HFFc6 (cell line): ENCODE measurements around the gene ZNF217. TPM values are rescaled to one million over a fixed set of nuclear protein-coding genes. Genes with fewer than 3 reads are reported as not detected.
"Not testable (repeated sequence)": the region's sequence is repeated elsewhere in the genome, so short reads cannot be mapped to it uniquely, and the experiment has no call there.

Experiments used
- DNase-seq: peaks from one replicate; pipeline ENCODE4 v3.0.0-alpha.2; 2018
- H3K27ac Mint-ChIP-seq: 2 replicates; pipeline ENCODE4 v1.8.0; 2020; ENCODE audit warnings: mild to moderate bottlenecking, mixed read lengths
- H3K27me3 Mint-ChIP-seq: 2 replicates; pipeline ENCODE4 v1.8.0; 2021; ENCODE audit warnings: mild to moderate bottlenecking, moderate library complexity, mixed read lengths; ENCODE audit not compliant: insufficient read depth
- H3K36me3 Mint-ChIP-seq: 2 replicates; pipeline ENCODE4 v1.8.0; 2021; ENCODE audit warnings: low read depth, mixed read lengths
- H3K4me1 Mint-ChIP-seq: 2 replicates; pipeline ENCODE4 v1.8.0; 2020; ENCODE audit warnings: low read depth, mixed read lengths
- H3K4me3 Mint-ChIP-seq: 2 replicates; pipeline ENCODE4 v1.8.0; 2020; ENCODE audit warnings: mild to moderate bottlenecking, moderate library complexity, mixed read lengths
- H3K9me3 Mint-ChIP-seq: 2 replicates; pipeline ENCODE4 v1.8.0; 2020; ENCODE audit warnings: mild to moderate bottlenecking, mixed read lengths
- total RNA-seq, 6 experiments: library from RNA; stranded (reverse); fragmentation: NEBNext Ultra II Directional; extraction: Animal tissue kit (Norgen Biotek cat#: 25700); gene quantifications; 2 replicates in 1 of 6; 3 replicates in 5 of 6; pipeline ENCODE4 v1.2.3, GENCODE V29; 2021
- TF ChIP-seq, protein P1 (sequence below): fragments of 200-600 bp; sonication (generic); IDR thresholded peaks from 2 replicates; pipeline ENCODE4 v1.5.0; 2021; ENCODE audit warnings: antibody characterized with exemption, mild to moderate bottlenecking

ZNF217 gene
- total RNA-seq, 6 experiments from 2014 or later: 38.5 to 42.9 (median 40.1) TPM

- TF ChIP-seq, protein P1, sequence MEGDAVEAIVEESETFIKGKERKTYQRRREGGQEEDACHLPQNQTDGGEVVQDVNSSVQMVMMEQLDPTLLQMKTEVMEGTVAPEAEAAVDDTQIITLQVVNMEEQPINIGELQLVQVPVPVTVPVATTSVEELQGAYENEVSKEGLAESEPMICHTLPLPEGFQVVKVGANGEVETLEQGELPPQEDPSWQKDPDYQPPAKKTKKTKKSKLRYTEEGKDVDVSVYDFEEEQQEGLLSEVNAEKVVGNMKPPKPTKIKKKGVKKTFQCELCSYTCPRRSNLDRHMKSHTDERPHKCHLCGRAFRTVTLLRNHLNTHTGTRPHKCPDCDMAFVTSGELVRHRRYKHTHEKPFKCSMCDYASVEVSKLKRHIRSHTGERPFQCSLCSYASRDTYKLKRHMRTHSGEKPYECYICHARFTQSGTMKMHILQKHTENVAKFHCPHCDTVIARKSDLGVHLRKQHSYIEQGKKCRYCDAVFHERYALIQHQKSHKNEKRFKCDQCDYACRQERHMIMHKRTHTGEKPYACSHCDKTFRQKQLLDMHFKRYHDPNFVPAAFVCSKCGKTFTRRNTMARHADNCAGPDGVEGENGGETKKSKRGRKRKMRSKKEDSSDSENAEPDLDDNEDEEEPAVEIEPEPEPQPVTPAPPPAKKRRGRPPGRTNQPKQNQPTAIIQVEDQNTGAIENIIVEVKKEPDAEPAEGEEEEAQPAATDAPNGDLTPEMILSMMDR: no peak
- no peaks in the 10 kb centered on the region for H3K9me3 Mint-ChIP-seq
- H3K27ac Mint-ChIP-seq: no peak overlapping the region
- DNase-seq: no peak
- peaks cover 8% of the 10 kb centered on the region for H3K4me1 Mint-ChIP-seq
- no peak overlapping the region for H3K4me3 Mint-ChIP-seq
- H3K36me3 Mint-ChIP-seq: no peaks in the 10 kb centered on the region
- no peaks in the 10 kb centered on the region; the same call in 1 of the 2 replicates for H3K27me3 Mint-ChIP-seq
These were observed 43.1 kb downstream of the ZNF217 start for GRCh38 chr20:53550280-53551187.

- Mint-ChIP-seq H3K27me3 (no peaks in the 10 kb centered on the region; the same call in 1 of the 2 replicates), H3K4me1 (peaks cover 8% of the 10 kb centered on the region), H3K4me3 (no peak overlapping the region), H3K9me3 (no peaks in the 10 kb centered on the region), H3K36me3 (no peaks in the 10 kb centered on the region), H3K27ac (no peak overlapping the region)
- DNase-seq: peak; percentile 68
- TF ChIP-seq, protein P1: peak; percentile 84
These were observed 45.9 kb downstream of the ZNF217 start for GRCh38 chr20:53547664-53548239.

- Mint-ChIP-seq H3K4me1 (no peaks in the 10 kb centered on the region), H3K27ac (no peak overlapping the region), H3K9me3 (no peaks in the 10 kb centered on the region), H3K36me3 (no peaks in the 10 kb centered on the region), H3K27me3 (peaks cover 9% of the 10 kb centered on the region), H3K4me3 (no peak overlapping the region)
- TF ChIP-seq, protein P1: no peak
- DNase-seq: no peak
These were observed 54.1 kb downstream of the ZNF217 start for GRCh38 chr20:53539516-53539915.

GRCh38 chr20:53536382-53536781 lies 57.3 kb downstream of the ZNF217 start:
- not testable (repeated sequence) for H3K36me3 Mint-ChIP-seq, H3K27ac Mint-ChIP-seq, DNase-seq, H3K9me3 Mint-ChIP-seq, H3K4me1 Mint-ChIP-seq, H3K4me3 Mint-ChIP-seq
- H3K27me3 Mint-ChIP-seq: peaks cover 15% of the 10 kb centered on the region

DNA sequence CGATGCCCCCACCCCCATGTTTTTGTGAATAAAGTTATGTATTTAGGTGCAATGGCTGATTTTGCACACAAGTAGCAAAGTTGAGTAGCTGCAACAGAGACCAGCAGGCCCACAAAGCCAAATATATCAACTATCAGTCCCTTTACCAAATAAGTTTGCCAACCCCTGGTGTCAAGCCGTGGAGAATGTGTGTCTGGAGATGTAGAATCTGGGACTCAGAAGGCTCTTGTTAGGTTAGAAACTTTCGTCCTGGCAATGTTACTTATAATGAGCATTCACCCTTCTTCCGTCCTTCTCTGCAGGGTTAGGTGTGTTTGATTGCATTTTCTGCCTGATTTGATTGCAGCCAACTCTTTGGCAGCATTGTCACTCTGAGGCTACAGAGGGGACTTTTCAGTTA lies 57.8 kb downstream of the ZNF217 start:
- H3K36me3 Mint-ChIP-seq: no peaks in the 10 kb centered on the region
- no peaks in the 10 kb centered on the region for H3K9me3 Mint-ChIP-seq
- H3K4me1 Mint-ChIP-seq: no peaks in the 10 kb centered on the region
- H3K27me3 Mint-ChIP-seq: peaks cover 15% of the 10 kb centered on the region
- no peak overlapping the region for H3K27ac Mint-ChIP-seq
- no peak overlapping the region for H3K4me3 Mint-ChIP-seq
- DNase-seq: no peak
- TF ChIP-seq, protein P1: no peak

DNA sequence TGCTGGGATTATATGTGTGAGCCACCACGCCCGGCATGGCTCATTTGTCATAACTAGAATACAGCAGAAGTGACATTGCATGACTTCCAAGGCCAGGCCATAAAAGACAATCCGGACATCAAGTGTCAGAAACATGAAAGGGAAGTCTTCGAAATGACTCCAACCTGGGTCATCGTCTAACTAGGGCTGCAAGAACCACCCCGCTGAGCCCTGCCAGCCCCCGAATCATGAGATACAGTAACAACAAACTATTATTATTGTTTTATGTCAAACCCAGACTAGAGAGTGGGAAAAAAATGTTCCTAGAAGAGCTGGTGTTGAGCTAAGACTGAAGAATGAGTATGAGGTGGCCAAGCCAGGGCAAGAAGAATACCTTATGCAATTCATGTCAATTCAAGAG lies 59.6 kb downstream of the ZNF217 start:
- H3K36me3 Mint-ChIP-seq: no peaks in the 10 kb centered on the region

More for the DNA sequence above, 59.6 kb downstream of the ZNF217 start:
- no peak for DNase-seq
- Mint-ChIP-seq H3K27ac (no peak overlapping the region), H3K4me1 (no peaks in the 10 kb centered on the region), H3K4me3 (no peak overlapping the region), H3K27me3 (peaks cover 7% of the 10 kb centered on the region), H3K9me3 (no peaks in the 10 kb centered on the region; the same call in 1 of the 2 replicates)
- TF ChIP-seq, protein P1: no peak
